HG03432 (cell line): Measurements from ENCODE around the gene ANO8.
A peak's percentile ranks its signal among the peaks of the same experiment; 100 is the strongest.
"Not testable (repeated sequence)": the region's sequence is repeated elsewhere in the genome, so short reads cannot be mapped to it uniquely, and the experiment has no call there.

ENCODE experiments used
- ATAC-seq: cut with Tn5 transposase; IDR thresholded peaks from one replicate; pipeline ENCODE4 v1.9.1; 2021; ENCODE audit warnings: mild to moderate bottlenecking, moderate library complexity; ENCODE audit not compliant: unreplicated experiment

The ANO8 gene

DNA sequence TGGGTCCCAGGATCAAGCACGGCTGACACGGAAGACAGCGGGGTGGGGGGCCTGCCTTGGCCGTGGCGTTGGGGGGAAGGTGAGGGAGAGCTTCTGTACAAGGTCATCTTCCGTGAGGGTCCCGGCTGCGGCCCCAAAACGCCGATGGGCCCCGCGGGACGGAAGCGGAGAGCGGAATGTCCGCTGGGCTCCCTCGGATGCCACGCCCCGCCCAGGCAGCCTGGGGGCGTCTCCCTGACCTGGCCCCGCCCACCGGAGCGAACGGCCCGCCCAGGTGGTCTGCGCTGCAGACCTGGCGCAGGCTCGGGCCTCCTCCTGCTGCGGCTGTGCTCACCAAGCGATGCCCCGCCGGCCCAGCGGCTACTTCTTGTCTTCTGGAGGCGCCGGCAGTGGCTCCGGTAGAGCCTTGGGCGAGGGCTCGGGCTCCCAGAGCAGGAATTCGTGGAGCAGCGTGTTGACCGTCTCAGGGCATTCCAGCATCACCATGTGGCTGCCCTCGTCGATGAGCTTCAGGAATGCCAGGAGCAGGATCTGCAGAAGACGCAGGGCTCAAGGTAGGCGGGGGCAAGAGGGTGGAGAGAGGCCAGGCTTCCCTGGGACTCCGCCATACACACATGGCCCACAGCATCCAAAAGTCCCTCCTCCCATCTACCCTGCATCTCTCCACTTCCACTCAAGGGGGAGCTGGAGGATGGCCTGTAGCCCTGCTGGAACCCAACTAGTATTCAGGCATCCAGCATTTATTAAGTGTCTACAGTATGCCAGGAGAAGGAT is 42.2 kb downstream of the ANO8 start:
- peak; percentile 87 for ATAC-seq

DNA sequence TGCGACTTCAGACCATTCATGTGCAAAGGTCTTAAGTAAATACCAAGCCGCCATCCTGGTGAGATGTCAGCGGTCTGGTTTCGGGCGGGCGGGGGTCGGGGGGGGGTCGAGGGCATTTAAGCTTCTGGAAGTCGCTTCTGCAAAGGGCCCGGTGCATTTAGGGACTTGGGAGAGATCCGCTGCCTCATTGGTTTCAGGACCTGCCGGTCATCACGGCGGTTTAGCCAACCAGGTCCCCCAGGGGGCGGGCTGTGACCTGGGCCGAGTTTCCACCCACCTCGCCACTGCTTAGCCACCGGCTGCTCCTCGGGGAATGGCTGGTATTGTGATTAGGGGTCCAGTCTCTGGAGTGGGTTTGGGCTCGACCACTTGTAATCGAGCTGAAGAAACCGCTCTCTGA is 45.2 kb downstream of the ANO8 start:
- ATAC-seq = no peak

DNA sequence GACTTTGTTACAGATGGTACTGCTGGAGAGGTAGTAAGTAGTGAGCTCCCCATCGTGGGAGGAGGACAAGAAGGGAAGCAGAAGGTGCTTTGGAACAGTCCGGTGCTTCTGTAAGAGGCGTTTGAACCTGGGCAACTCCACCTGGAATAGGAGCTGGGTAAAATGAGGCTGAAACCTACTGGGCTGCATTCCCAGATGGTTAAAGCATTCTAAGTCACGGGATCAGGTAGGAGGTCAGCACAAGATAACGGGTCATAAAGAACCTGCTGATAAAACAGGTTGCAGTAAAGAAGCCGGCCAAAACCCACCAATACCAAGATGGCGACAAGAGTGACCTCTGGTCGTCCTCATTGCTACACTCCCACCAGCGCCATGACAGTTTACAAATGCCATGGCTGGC is 47.9 kb downstream of the ANO8 start:
- ATAC-seq = no peak

DNA sequence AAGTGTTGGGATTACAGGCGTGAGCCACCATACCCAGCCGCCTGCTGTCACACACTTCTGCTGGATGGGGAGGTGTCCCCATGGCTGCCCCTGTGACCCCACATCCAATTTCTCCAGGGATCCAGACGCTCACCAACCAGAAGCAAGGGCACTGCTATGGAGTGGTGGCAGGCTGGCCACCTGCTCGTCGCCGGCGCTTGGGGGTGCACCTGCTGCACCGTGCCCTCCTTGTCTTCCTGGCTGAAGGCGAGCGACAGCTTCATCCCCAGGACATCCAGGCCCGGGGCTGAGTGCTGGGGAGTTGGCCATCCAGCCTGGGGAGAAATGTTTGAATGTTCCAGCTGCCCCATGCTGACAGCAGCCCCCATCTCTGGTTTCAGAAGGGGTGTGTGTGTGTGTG is 48.4 kb downstream of the ANO8 start:
- ATAC-seq = no peak

DNA sequence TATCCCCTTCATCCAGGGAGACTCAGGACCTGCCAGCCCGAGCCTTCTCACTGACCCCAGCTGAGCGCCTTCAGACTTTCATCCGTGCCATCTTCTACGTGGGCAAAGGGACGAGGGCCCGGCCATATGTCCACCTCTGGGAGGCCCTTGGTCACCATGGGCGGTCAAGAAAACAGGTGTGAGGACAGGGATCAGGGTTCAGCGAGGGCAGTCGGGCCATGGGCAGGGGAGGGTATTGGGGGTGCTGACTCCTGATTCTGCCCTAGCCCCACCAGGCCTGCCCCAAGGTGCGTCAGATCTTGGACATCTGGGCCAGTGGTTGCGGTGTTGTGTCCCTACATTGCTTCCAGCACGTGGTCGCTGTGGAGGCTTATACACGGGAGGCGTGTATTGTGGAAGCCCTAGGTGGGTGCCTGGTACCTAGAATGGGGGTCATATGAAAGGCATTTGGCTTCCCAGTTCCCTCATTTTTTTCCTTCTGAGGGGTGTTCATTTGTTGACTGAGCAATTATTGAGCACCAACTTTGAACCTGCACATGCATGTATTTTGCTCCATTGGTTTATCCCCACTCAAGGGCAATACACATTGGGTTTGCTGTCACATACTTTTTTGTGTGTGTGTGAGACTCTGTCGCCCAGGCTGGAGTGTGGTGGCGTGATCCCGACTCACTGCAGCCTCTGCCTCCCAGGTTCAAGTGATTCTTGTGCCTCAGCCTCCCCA is 49.1 kb downstream of the ANO8 start:
- no peak for ATAC-seq

DNA sequence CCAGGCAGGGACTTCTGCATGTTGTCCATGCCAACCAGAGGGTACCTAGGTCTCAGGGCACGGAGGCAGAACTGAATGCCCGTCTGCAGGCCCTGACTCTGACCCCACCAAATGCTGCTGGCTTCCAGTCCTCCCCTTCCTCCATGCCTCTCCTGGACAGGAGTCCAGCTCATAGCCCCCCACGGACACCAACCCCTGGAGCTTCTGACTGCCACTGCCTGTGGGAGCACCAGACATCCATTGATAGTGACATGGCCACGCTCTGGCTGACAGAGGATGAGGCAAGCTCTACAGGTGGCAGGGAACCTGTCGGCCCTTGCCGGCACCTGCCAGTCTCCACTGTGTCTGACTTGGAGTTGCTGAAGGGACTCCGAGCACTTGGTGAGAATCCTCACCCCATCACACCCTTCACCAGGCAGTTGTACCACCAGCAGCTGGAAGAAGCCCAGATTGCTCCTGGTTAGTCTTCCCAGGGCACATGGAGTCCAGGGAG is 51.1 kb downstream of the ANO8 start:
- ATAC-seq = no peak

DNA sequence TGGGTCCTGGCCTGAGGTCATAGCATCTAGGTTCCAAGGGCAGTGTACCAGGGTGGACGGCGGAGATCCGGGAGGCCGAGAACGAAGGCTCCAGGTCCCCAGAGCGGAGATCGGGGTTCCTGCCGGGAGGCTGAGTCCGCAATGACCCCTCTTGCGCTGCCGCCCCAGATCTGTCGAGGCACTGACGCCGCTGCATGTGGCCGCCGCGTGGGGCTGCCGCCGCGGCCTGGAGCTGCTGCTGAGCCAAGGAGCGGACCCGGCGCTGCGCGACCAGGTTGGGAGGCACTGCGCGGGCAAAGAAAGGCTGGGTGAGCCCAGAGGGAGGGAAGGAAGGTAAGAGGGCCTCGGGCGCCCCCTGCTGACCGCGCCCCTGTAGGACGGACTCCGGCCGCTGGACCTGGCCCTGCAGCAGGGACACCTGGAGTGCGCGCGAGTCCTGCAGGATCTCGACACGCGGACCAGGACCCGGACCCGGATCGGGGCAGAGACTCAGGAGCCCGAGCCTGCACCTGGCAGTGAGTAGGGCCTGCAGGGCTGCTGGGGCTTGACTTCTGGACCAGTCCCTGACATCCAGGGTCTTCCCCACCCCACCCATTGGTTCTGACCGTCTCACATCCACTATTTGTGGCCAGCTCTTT is 52.0 kb downstream of the ANO8 start:
- peak; percentile 71 for ATAC-seq

DNA sequence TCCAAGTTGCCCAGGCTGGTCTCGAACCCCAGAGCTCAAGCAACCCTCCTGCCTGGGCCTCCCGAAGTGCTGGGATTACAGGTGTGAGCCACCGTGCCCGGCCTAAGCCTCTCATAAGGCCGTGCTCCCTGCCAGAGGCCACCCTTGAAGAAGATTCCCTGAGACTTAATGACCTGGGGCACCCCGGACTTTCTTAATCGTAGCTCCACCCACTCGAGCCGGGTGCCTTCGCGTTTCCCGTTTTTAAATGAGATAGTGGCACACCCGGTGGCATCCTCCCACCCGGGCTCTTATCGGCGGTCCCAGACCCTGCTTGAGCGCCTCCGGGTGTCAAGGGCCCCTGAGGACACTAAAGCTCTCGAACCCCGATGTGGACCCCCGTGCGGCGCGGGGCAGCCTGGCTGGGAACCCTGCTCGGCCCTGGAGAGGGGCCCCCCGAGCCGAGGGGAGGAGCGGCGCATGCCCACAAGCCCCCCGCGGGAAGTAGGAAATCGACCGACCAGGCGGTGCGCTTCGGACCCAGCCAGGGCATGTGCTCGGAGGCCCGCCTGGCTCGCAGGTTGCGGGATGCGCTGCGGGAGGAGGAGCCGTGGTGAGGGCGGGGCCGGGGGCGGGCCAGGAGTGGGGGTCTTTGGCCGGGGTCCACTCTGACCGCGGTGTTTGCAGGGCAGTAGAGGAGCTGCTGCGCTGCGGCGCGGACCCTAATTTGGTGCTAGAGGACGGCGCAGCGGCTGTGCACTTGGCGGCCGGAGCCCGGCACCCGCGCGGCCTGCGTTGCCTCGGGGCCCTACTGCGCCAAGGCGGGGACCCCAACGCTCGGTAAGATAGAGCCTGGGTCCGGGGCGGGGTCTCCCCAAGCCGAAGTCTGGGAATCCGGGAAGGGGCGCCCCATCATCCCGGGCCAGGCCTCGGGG is 53.0 kb downstream of the ANO8 start, which contains the start of gene ANKLE1:
Gene ANKLE1, plus strand, starts transcription at position 511 of the 914 bp plus-strand sequence. Its CDS starts 20 bp downstream, at position 531.
- peak; percentile 48 for ATAC-seq

DNA sequence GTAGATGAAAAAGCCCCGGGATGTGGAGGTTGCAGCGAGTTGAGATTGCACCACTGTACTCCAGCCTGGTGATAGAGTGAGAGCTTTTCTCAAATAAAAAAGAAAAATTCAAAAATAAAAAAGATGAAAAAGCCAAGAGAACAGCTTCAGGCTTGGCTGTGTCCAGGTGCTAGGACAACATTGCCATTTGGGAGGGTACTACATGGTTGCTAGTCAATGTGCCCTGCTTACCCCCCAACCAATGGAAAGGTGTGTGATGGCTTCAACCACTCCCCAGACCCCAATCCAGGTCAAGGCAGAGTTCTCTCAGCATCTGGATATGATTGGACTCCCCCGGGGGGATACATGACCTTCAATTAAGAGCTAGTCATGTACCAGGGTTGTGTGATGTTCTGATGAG is 55.2 kb downstream of the ANO8 start:
- ATAC-seq = no peak

DNA sequence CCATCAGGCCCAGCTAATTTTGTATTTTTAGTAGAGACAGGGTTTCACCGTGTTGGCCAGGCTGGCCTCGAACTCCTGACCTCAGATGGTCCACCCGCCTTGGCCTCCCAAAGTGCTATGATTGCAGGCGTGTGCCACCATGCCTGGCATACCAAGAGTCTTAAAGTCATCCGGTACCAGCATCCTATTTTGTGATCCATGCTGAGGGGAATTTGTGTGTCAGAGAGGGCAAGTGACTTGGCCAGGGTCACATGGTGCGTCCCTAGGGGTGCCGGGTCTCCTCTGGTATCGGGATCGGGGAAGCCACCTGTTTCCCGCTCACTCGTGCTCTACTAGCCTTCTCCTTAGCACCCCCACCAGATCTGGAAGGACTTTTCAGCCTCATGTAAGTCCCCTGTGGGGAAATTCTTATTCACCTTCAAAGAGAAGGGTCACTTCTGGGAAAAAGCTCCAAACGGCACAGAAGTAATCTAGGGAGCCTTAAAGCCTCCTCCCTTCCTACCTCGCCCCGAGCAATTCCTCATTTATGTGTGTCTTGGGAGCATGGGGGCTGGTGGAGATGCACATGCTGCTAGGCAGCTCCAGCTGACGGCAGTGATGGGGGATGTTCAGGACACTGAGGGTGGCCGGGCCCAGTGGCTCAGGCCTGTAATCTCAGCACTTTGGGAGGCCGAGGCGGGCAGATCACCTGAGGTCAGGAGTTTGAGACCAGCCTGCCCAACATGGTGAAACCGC is 59.0 kb downstream of the ANO8 start:
- ATAC-seq = no peak

DNA sequence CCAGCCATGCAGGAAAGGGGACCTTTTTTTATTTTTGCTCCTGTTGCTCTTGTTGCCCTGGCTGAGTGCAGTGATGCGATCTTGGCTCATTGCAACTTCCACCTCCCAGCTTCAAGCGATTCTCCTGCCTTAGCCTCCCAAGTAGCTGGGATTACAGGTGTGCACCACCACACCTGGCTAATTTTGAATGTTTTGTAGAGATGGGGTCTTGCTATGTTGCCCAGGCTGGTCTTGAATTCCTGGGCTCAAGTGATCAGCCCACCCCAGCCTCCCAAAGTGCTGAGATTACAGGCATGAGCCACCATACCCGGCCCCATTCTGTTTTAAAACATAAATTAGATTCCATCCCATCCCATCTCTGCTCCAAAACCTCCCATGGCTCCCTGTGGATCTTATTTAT is 59.8 kb downstream of the ANO8 start:
- ATAC-seq = not testable (repeated sequence)
